GF-D8 (cell line): ENCODE data around the gene RYR1.
"Not testable (repeated sequence)": the region's sequence is repeated elsewhere in the genome, so short reads cannot be mapped to it uniquely, and the experiment has no call there.

Source experiments
- DNase-seq: peaks from one replicate; lab custom pipeline; 2025; lab: John Stamatoyannopoulos, UW

Gene RYR1

GRCh38 chr19:38457690-38458405 lies 24.4 kb downstream of the RYR1 start:
- DNase-seq, result no peak

GRCh38 chr19:38458991-38459390 lies 25.5 kb downstream of the RYR1 start:
- DNase-seq, result no peak

GRCh38 chr19:38463365-38463764 lies 29.9 kb downstream of the RYR1 start:
- no peak for DNase-seq

- DNase-seq, result no peak
These were observed 31.1 kb downstream of the RYR1 start for GRCh38 chr19:38464421-38465082.

GRCh38 chr19:38466050-38466449 lies 32.6 kb downstream of the RYR1 start:
- no peak for DNase-seq

GRCh38 chr19:38467541-38468525 lies 34.3 kb downstream of the RYR1 start:
- DNase-seq, result no peak

- no peak for DNase-seq
These were observed 35.7 kb downstream of the RYR1 start for GRCh38 chr19:38469151-38469550.

GRCh38 chr19:38470788-38471480 lies 37.4 kb downstream of the RYR1 start:
- no peak for DNase-seq

- not testable (repeated sequence) for DNase-seq
These were observed 39.2 kb downstream of the RYR1 start for GRCh38 chr19:38472725-38473124.

- no peak for DNase-seq
These were observed 39.7 kb downstream of the RYR1 start for GRCh38 chr19:38473201-38473600.

GRCh38 chr19:38475176-38475575 lies 41.7 kb downstream of the RYR1 start:
- no peak for DNase-seq

- DNase-seq, result no peak
These were observed 44.9 kb downstream of the RYR1 start for GRCh38 chr19:38478273-38478971.

- DNase-seq, result no peak
These were observed 49.0 kb downstream of the RYR1 start for GRCh38 chr19:38482496-38482895.

- DNase-seq, result no peak
These were observed 49.6 kb downstream of the RYR1 start for GRCh38 chr19:38483016-38483630.

- DNase-seq, result no peak
These were observed 51.3 kb downstream of the RYR1 start for GRCh38 chr19:38484747-38485146.

GRCh38 chr19:38485541-38486285 lies 52.2 kb downstream of the RYR1 start:
- no peak for DNase-seq

GRCh38 chr19:38486731-38487336 lies 53.3 kb downstream of the RYR1 start:
- DNase-seq, result no peak

GRCh38 chr19:38488096-38488495 lies 54.6 kb downstream of the RYR1 start:
- no peak for DNase-seq

GRCh38 chr19:38488776-38489481 lies 55.4 kb downstream of the RYR1 start:
- DNase-seq, result no peak
